Fibroblast of skin of back (primary cell): ENCODE results near the gene AK4.
"Not testable (repeated sequence)": the region's sequence is repeated elsewhere in the genome, so short reads cannot be mapped to it uniquely, and the experiment has no call there.

ENCODE experiments used
- DNase-seq: peaks from one replicate; pipeline ENCODE4 v3.0.0-alpha.2; 2013

The AK4 gene

DNA sequence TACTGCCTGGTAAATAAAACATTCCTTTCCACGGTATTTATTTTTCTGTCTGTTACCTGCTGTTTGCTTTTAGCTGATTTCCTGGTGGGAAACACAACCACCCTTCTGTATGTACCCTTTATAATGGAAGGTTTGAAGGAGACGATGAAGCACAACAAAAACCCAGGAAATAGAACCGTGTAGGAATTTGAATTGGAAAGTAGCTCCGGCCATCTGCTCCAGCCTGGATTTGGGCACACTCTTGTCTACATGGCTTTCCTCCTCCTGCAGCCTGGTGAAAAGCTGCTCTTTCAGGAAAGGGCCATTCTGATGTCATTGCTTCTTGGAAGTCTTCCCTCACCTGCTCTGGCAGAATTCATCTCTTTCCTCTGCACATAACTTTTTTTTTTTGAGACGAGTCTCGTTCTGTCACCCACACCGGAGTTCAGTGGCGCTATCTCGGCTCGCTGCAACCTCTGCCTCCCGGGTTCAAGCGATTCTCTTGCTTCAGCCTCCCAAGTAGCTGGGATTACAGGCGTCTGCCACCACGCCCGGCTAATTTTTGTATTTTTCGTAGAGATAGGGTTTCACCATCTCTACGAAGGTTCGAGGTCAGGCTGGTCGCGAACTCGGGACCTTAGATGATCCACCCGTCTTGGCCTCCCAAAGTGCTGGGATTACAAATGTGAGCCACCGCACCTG, 2.7 kb downstream of the AK4 start:
- DNase-seq: no peak

DNA sequence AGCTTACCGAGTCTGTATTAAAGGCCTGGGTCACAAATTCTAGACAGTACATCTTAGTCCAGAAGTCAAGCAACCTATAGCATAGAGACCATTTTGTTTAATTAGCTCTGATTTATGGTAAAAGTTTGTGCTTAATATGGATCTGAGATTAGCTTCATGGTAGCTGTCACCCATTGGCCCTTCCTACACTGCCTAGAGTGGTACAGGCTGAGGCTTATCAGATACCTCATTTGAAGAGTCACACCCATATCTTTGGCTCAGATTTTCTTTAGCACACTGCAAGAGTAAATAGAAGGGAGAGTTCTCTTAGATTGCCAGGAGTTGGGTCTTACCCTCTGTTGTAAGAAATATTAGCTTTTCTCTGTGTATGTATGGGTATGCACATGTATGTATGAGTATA, 3.6 kb downstream of the AK4 start:
- DNase-seq: no peak

DNA sequence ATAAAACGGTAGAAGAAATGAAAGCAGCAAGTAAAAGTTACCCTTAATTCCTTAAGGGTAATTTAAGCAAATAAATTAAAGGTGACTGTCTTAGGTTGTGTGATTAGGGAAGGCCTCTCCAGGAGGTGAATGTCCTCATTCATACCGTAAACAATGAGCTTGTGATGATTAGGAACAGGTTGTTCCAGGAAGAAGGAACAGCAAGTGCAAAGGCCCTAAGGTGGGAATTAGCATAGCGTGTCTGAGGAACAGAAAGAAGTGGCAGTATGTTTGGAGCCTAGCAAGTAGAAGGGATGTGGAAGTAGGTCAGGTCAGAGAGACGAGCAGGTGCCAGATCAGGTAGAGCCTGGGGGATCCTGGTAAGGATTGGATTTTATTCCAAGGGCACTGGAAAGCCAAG, 5.6 kb downstream of the AK4 start:
- no peak for DNase-seq

DNA sequence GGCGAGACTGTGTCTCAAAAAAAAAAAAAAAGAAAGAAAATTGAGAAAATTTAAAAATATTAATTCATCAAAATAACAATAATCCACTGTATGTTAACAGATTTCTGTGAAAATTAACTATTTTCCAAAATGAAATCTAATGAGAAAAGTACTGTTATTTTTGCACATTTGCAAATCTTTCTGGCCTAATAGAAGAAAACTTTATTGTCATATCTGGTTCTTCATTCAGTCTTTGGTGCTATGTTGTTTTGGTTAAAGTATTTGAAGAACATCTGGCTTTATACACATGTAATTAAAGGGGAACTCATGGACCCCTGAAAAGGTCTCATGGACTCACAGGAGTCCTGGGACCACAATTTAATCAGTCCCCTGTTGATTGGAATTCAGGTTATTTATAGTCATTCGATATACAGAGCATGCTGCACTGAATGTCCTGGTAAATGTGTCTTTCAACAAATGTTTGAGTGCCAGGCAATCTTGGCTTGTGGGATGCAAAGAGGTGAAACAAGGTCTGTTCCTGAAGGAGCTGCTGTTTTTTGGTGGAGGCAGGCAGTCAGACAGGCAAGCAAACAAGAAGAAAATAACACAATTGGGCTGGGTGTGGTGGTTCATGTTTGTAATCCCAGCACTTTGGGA, 9.0 kb downstream of the AK4 start:
- DNase-seq: no peak

DNA sequence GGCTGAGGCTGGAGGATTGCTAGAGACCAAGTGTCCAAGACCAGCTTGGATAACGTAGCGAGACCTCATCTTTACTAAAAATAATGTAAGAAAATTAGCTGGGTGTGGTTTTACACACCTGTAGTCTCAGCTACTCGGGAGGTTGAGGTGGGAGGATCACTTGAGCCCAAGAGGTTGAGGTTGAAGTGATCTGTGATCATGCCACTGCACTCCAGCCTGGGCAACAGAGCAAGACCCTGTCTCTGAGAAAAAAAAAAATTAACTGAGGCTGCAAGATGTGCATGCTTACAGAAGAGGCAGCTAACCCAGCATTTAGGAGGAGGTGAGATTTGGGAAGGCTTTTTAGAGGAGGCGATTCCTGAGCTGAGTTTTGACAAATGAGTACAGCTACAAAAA, 9.5 kb downstream of the AK4 start:
- DNase-seq: no peak

DNA sequence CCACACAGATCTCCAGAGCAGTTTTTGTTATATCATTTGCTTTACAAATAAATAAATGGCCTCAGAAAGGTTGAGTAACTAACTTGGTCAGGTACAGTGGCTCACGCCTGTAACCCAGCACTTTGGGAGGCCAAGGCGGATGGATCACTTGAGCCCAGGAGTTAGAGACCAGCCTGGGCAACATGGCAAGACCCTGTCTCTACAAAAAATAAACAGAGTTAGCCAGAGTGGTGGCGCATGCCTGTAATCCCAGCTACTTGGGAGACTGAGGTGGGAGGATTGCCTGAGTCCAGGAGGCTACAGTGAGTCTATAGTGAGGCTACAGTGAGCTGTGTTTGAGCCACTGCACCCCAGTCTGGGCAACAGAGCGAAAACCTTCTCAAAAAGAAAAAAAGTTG, 11.3 kb downstream of the AK4 start:
- not testable (repeated sequence) for DNase-seq

DNA sequence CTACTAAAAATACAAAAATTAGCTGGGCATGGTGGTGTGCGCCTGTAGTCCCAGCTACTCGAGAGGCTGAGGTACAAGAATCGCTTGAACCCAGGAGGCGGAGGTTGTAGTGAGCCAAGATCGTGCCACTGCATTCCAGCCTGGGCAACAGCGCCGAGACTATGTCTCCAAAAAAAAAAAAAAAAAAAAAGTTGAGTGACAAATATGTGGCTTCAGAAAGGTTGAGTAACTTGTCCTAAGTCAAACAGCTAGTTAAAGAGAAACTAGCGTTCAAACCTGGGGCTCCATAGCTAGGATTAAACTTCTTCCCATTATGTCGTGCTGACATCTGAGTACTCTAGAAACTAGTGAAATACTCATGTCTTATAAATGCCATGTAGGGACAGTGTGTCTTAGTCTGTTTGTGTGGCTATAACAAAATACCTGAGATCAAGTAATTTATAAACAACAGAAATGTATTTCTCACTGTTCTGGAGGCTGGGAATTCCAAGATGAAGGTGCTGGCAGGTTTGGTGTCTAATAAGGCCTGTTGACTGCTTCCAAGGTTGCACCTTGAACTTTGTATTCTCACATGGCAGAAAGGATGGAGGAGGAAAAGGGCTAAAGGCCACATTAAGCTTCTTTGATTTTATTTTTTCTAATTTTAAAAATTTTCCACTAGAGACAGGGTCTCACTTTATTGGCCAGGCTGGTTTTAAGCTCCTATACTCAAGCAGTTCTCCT, 12.0 kb downstream of the AK4 start:
- DNase-seq: no peak

DNA sequence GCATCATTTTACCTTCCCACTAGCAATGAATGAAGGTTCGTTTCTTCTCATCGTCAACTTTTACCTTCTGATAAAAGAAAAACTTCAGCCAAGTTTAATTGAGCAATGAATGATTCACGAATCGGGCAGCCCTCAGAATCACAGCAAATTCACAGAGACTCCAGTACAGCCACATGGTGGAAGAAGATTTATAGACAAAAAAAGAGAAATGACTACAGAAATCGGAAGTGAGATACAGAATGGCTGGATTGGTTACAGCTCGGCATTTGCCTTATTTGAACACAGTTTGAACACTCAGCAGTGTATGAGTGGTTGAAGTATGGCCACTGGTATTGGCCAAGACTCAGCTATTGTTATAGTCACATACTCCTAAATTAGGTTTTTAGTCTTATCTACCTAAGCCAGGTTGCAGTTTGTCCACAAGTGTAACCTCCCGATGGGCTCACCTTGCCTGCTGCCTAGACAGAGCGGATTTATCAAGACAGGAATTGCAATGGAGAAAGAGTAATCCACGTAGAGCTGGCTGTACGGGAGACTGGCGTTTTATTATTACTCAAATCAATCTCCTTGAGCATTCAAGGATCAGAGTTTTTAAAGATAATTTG, 15.3 kb downstream of the AK4 start:
- no peak for DNase-seq

DNA sequence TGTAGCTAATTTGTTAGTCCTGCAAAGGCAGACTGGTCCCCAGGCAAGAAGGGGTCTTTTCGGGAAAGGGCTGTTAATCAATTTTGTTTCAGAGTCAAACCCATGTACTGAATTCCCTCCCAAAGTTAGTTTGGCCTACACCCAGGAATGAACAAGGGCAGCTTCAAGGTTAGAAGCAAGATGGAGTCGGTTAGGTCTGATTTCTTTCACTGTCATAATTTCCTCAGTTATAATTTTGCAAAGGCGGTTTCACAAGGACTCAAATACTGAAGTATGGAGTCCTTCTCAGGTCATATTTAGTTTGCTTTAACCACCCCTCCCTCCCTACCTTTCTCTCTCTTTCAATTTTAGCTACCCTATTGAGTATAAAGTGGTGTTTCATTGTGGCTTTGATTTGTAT, 16.1 kb downstream of the AK4 start:
- DNase-seq: not testable (repeated sequence)

DNA sequence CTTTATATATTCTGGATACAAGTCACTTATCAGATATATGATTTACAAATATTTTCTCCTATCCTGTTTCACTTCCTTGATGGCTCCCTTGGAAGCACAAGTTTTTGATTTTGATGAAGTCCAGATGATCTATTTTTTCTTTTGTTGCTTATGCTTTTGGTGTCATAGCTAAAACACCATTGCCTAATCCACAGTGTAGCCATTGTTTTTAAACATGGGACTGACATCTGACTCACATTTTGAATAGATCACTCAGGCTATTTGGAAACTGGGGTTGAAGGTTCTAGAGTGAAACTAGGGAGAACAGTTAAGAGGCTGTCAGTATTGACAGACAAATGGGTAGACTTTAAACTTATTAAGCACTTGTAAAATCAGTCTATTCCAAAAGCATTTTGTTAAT, 16.6 kb downstream of the AK4 start:
- DNase-seq: no peak

DNA sequence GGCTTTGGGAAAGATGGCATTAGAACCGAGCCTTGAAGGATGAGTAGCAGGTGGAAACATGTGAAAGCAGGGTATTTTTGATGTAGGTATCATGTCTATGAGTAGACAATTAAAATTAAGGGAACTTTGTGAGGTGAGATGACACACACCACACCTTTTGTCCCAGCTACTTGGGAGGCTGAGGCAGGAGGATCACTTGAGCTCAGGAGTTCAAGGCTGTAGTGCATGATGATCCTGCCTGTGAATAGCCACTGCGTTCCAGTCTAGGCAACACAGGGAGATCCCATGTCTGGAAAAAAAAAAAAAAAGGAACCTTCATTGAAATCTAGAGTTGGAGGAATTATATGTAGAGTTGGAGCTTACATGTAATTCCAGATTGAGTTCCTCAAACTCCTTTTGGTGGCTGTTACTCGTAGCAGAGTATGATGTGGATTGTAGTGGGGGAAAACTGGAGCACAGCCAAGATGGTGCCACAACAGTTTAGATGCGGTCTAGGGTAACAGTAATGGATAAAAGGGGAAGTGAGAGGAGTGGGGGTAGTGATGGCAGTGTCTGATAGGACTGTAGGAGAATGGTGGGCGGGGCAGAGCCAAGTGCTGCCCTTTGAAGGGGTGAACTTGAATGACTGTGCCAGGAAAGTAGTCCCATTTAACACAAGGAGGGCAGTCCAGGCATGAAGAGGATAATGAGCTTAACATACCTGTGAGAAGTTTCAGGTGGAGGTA, 17.4 kb downstream of the AK4 start:
- no peak for DNase-seq

DNA sequence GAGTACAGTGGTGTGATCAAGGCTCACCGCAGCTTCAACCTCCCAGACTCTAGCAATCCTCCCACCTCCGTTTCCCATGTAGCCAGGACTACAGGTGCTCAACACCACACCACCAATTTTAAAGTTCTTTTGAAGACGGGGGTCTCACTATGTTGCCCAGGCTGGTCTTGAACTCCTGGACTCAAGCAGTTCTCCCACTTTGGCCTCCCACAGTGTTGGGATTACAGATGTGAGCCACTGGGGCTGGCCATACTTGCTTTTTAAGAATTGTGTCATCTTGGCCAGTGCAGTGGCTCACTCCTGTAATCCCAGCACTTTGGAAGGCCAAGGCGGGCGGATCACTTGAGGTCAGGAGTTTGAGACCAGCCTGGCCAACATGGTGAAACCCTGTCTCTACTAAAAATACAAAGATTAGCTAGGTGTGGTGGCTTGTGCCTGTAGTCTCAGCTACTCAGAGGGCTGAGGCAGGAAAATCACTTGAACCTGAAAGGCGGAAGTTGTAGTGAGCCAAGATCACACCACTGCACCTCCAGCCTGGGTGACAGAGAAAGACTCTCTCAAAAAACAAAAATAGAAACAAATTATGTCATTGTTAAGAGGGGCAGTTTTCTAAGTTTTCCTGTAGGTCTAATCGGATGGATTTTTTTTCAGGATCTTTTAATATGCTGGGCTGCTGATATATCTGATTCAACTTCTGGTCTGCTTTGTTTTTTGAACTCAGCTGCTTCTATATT, 18.7 kb downstream of the AK4 start:
- DNase-seq: no peak

DNA sequence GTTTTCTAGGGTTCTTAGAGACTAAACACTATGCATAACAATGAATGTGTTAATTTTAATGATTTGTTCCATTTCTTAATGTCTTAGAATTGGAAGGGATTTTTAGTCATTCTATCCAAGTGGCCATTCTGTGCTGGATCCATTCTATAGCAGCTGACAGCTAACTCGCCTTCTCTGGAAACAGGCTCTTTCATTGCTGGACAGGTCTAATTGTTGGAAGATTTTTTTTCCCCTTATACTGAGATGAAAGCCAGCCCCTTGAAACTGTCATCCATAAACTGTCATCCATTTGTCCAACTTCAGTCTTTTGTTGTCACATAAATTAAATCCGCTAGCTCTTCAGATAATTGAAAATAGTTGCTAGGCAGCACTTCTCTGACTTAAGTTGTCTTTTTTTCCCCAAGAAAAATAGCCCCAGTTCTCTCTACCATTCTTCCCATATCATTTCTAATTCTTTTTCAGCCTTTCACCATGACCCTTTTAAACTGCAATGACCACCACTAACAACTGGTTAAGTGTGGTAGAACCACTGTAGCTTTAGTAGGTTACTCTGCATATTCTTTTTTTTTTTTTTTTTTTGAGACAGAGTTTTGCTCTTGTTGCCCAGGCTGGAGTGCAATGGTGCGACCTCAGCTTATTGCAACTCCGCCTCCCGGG, 19.7 kb downstream of the AK4 start:
- DNase-seq: no peak

DNA sequence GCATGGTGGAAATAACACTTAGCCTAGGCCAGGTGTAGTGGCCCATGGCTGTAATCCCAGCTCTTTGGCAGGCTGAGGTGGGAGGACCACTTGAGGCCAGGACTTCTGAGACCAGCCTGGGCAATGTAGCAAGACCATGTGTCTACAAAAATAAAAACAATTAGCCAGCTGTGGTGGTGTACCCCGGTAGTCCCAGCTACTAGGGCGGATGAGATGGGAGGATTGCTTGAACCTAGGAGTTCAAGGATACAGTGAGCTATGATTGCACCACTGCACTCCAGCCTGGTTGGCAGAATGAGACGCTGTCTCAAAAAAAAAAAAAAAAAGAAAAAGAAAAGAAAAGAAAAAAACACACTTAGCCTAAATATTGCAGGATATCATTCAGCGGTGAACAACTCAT, 20.9 kb downstream of the AK4 start:
- no peak for DNase-seq

DNA sequence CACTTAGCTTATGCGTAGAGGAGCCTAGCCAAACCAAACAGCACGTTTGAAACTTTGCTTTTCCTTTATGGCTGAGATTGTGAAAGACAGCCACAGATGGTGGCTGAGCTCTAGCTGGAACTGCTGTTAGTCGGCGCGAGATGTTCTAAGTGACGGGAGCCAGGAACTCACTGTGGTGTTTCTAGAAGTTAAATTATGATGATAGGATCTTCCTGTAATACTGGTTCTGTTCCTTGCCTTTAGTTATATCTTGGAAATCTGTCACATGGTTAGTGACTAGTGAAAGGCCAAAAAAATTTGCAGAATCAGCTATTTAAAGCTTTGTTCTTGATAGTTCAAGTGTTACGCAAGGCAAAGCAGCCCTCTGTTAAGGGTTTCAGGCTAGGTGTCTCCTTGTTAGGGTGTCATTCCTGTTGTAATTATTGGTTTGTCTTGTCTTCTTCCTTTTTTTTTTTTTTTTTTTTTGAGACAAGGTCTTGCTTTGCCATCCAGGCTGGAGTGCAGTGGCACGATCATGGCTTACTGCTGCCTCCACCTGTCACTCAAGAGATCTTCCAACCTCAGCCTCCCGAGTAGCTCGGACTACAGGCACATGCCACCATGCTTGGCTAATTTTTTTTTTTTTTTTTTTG, 22.6 kb downstream of the AK4 start:
- DNase-seq: peak; percentile 57

DNA sequence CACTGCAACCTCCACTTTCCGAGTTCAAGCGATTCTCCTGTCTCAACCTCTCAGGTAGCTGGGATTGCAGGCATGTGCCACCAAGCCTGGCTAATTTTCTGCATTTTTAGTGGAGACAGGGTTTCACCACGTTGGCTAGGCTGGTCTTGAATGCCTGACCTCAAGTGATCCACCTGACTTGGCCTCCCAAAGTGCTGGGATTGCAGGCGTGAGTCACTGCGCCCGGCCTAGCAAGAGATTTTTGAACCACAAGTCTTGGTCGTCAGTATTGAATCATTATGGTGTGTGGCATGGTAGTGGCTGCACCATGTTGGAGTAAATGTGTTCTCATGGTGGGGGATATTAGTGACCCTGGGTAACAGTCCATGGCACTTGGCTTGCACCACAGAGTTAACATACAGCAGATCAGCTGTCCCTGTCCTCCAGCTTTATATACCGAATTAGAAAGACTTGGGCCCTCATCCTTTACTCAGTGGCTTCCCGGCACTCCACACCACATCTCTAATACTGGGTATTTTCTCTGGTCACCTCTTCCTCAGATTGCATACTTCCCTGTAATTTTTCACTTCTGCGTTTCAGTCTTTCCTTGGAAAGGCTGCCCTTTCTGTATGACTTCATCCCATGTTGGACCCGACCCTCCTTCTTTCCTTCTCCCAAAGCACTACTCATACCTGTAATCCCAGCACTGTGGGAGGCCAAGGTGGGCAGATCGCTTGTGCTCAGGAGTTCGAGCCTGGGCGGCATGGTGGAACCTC, 25.1 kb downstream of the AK4 start:
- no peak for DNase-seq

DNA sequence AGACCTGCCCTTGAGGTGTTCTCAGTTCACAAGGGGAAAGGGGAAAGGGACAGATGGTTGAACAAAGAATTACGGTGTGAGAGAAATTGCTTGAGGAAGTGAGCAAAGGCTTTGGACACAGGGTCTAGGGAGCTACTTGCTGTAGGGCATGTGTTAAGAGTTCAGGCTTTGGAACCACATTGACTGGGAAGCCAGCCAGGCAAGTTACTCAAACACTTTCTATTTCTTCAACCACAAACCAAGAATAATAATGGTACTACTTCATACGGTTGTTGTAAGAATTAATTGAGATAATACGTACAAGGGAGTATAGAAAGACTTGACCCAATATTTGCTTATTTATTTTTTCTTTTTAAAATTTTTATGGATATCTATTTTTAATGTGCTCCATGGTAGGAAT, 26.6 kb downstream of the AK4 start:
- DNase-seq: peak; percentile 97

DNA sequence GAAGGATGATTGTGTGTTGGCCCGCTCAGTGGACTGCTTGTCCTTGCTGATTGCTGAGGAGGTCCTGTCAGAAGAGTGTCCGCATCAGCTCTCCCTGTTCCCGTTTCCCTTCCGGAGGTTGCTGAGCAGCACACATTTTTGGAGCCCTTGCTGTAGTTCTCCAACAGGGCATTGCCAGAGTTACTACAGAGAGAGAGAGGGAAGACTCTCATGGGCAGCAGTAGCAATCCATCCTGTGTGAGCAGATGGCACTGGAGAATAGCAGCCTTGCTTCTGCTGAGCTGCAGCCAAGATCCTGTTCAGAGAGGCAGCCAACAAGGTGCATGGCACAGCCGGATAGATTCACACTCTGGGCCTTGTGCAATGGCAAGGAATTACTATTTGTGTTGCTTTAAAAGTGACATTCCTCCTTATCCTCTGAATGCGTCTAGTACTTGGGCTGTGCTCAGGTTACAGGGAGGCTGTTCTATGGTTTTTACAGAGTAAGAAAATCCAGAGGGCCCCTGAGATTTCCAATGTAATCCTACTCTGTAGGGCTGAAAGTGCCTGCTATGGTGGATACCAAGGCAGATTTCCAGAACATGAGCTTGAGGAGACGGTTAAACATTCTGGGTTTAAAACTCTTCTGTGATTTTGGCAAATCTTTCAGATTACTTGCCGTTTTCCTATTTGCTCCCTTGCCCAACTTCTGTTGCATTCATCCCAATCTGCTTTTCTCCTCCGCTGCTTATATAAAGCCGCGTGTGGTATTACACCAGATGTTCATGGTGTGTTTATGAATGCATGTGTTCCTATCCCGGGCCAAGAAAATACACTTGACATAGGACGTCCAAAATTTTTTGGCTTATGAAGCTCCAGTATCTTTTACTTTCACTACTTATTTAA, 27.4 kb downstream of the AK4 start:
- DNase-seq: peak; percentile 27

DNA sequence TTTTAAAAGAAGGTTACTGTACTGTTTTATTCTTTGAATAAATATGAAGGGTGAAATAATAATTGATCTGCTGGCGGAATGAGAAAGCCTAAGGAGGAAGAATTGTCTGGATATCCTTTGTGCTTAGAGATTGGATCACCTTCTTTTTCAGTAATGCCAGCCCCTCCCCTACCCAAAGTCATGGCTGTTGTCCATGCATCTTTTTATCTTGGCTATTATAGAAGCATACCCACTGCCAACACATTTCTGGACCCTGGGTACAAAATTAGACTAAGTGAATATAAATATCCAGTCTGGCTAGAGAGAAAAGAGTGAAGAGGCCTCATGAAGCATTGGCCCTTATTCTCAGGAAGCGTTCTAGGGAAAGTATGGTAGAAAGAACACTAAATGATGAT, 28.1 kb downstream of the AK4 start:
- no peak for DNase-seq
